DND-41 (cell line): ENCODE results near the gene KRT81.

ENCODE experiments used
- ATAC-seq: fragments of 200-7000 bp; cut with Tn5 transposase; 3 replicates; pipeline ENCODE4 v1.9.1; 2021; ENCODE audit warnings: low read depth; ENCODE audit not compliant: insufficient read depth
- DNase-seq: peaks from one replicate; pipeline ENCODE4 v3.0.0-alpha.2; 2020
- H2AFZ ChIP-seq: 2 replicates; pipeline ENCODE4 v1.6.0; 2012; ENCODE audit warnings: low read depth, low read length
- H3K27ac ChIP-seq: 2 replicates; pipeline ENCODE4 v1.5.1; 2012; ENCODE audit warnings: low read length, inconsistent platforms
- H3K27me3 ChIP-seq: fragments of 200-600 bp; sonication (generic); 2 replicates; pipeline ENCODE4 v1.6.0; 2012; ENCODE audit warnings: low read length, mild to moderate bottlenecking, inconsistent platforms; ENCODE audit not compliant: insufficient read depth, poor library complexity
- H3K36me3 ChIP-seq: 2 replicates; pipeline ENCODE4 v1.5.1; 2012; ENCODE audit warnings: low read length, inconsistent platforms; ENCODE audit not compliant: insufficient read depth
- H3K4me1 ChIP-seq: 2 replicates; pipeline ENCODE4 v1.5.1; 2012; ENCODE audit warnings: mild to moderate bottlenecking, low read length; ENCODE audit not compliant: insufficient read depth
- H3K4me2 ChIP-seq: 2 replicates; pipeline ENCODE4 v1.6.0; 2012; ENCODE audit warnings: mild to moderate bottlenecking, moderate library complexity, low read length, inconsistent platforms; ENCODE audit not compliant: insufficient read depth
- H3K4me3 ChIP-seq, 2 experiments: fragments of 200-600 bp in 1 of 2; shearing (Covaris generic) in 1 of 2; 2 replicates each; pipeline ENCODE4 v1.5.1; 2012 to 2016; ENCODE audit warnings: inconsistent platforms in 2 of 2, low read length in 2 of 2, mild to moderate bottlenecking in 2 of 2, low read depth in 1 of 2, moderate library complexity in 1 of 2
- H3K79me2 ChIP-seq: 2 replicates; pipeline ENCODE4 v1.6.0; 2012; ENCODE audit warnings: low read length, inconsistent platforms; ENCODE audit not compliant: insufficient read depth
- H3K9ac ChIP-seq: 2 replicates; pipeline ENCODE4 v1.6.0; 2012; ENCODE audit warnings: low read depth, mild to moderate bottlenecking, inconsistent platforms, low read length, moderate library complexity
- H3K9me3 ChIP-seq: 2 replicates; pipeline ENCODE4 v1.5.1; 2012; ENCODE audit warnings: low read length, moderate library complexity, mild to moderate bottlenecking, inconsistent platforms; ENCODE audit not compliant: insufficient read depth, severe bottlenecking
- H4K20me1 ChIP-seq: 2 replicates; pipeline ENCODE4 v1.6.0; 2012; ENCODE audit warnings: low read length; ENCODE audit not compliant: insufficient read depth
- CTCF ChIP-seq: IDR thresholded peaks from 2 replicates; pipeline ENCODE4 v1.5.1; 2012; ENCODE audit warnings: borderline replicate concordance, low read length, moderate library complexity, mild to moderate bottlenecking; ENCODE audit not compliant: poor library complexity, severe bottlenecking; ENCODE audit errors: extremely low read depth
- EZH2 ChIP-seq: IDR thresholded peaks from 3 replicates; pipeline ENCODE4 v1.6.1; 2012; ENCODE audit warnings: borderline replicate concordance, low read depth, mild to moderate bottlenecking, moderate library complexity, low read length, inconsistent platforms; ENCODE audit not compliant: severe bottlenecking

The KRT81 gene

GRCh38 chr12:52238916-52239646, 52.3 kb downstream of the KRT81 start:
- TF ChIP-seq EZH2 (no peak), CTCF (no peak)
- DNase-seq (no peak), ATAC-seq (no peak)
- no peaks in the 10 kb centered on the region for H3K27me3 ChIP-seq
- no peaks in the 10 kb centered on the region for H3K36me3 ChIP-seq
- no peak overlapping the region for H3K4me2 ChIP-seq
- H3K4me3 ChIP-seq: no peak overlapping the region
- H3K9me3 ChIP-seq: no peaks in the 10 kb centered on the region
- peaks cover 5% of the 10 kb centered on the region; the same call in 1 of the 2 replicates for H4K20me1 ChIP-seq
- H3K9ac ChIP-seq: no peak overlapping the region
- H3K27ac ChIP-seq: no peak overlapping the region
- no peaks in the 10 kb centered on the region for H3K79me2 ChIP-seq
- H2AFZ ChIP-seq: no peak overlapping the region
- no peaks in the 10 kb centered on the region for H3K4me1 ChIP-seq

GRCh38 chr12:52238207-52238840, 53.0 kb downstream of the KRT81 start:
- Histone ChIP-seq H3K27me3 (no peaks in the 10 kb centered on the region), H3K79me2 (no peaks in the 10 kb centered on the region), H3K4me3 (no peak overlapping the region), H3K4me2 (no peak overlapping the region), H3K9ac (no peak overlapping the region), H3K4me1 (no peaks in the 10 kb centered on the region), H4K20me1 (peaks cover 3% of the 10 kb centered on the region; the same call in 1 of the 2 replicates), H3K36me3 (no peaks in the 10 kb centered on the region), H3K9me3 (no peaks in the 10 kb centered on the region), H3K27ac (no peak overlapping the region), H2AFZ (no peak overlapping the region)
- no peak for ATAC-seq
- DNase-seq: no peak
- no peak for TF ChIP-seq EZH2
- TF ChIP-seq CTCF: no peak

GRCh38 chr12:52236386-52237050, 54.8 kb downstream of the KRT81 start:
- H3K36me3 ChIP-seq: no peaks in the 10 kb centered on the region
- TF ChIP-seq EZH2: no peak
- TF ChIP-seq CTCF: no peak
- no peaks in the 10 kb centered on the region for H3K27me3 ChIP-seq
- DNase-seq (no peak), ATAC-seq (no peak)
- no peaks in the 10 kb centered on the region; the same call in 1 of the 2 replicates for H4K20me1 ChIP-seq
- H3K27ac ChIP-seq: no peak overlapping the region
- no peaks in the 10 kb centered on the region for H3K79me2 ChIP-seq
- H3K9me3 ChIP-seq: no peaks in the 10 kb centered on the region
- no peaks in the 10 kb centered on the region for H3K4me1 ChIP-seq
- no peak overlapping the region for H3K4me2 ChIP-seq
- no peak overlapping the region for H3K9ac ChIP-seq
- no peak overlapping the region for H3K4me3 ChIP-seq
- no peak overlapping the region for H2AFZ ChIP-seq
